GM18505 (cell line): Measurements from ENCODE around the gene INPP5K.

ENCODE experiments used
- ATAC-seq: cut with Tn5 transposase; IDR thresholded peaks from one replicate; pipeline ENCODE4 v1.9.1; 2021; ENCODE audit not compliant: unreplicated experiment
- POLR2A ChIP-seq: IDR thresholded peaks from 4 replicates; pipeline ENCODE4 v1.6.1; 2011; ENCODE audit warnings: borderline replicate concordance; ENCODE audit not compliant: insufficient read depth, insufficient read length; ENCODE audit errors: extremely low read depth

The INPP5K gene

GRCh38 chr17:1478418-1478817 is 38.0 kb downstream of the INPP5K start:
- no peak for TF ChIP-seq POLR2A
- ATAC-seq = no peak

- no peak for ATAC-seq
- TF ChIP-seq POLR2A = no peak
Observed at GRCh38 chr17:1475321-1475854, 41.0 kb downstream of the INPP5K start.

GRCh38 chr17:1474402-1475189 is 41.8 kb downstream of the INPP5K start:
- peak; percentile 37 for TF ChIP-seq POLR2A
- no peak for ATAC-seq

- no peak for TF ChIP-seq POLR2A
- ATAC-seq = no peak
Observed at GRCh38 chr17:1473841-1474240, 42.6 kb downstream of the INPP5K start.

- no peak for TF ChIP-seq POLR2A
- ATAC-seq = no peak
Observed at GRCh38 chr17:1473170-1473569, 43.2 kb downstream of the INPP5K start.

GRCh38 chr17:1471911-1472821 is 44.2 kb downstream of the INPP5K start:
- TF ChIP-seq POLR2A = no peak
- ATAC-seq = no peak

- no peak for ATAC-seq
- TF ChIP-seq POLR2A = no peak
Observed at GRCh38 chr17:1471490-1471889, 44.9 kb downstream of the INPP5K start.

GRCh38 chr17:1470755-1471462 is 45.5 kb downstream of the INPP5K start:
- no peak for ATAC-seq
- no peak for TF ChIP-seq POLR2A

- ATAC-seq = no peak
- no peak for TF ChIP-seq POLR2A
Observed at GRCh38 chr17:1470071-1470754, 46.2 kb downstream of the INPP5K start.

- no peak for TF ChIP-seq POLR2A
- no peak for ATAC-seq
Observed at GRCh38 chr17:1469231-1469852, 47.1 kb downstream of the INPP5K start.

- no peak for ATAC-seq
- no peak for TF ChIP-seq POLR2A
Observed at GRCh38 chr17:1467898-1468492, 48.4 kb downstream of the INPP5K start.

- TF ChIP-seq POLR2A = no peak
- no peak for ATAC-seq
Observed at GRCh38 chr17:1467258-1467657, 49.2 kb downstream of the INPP5K start.
